Measurements from ENCODE around the gene PKNOX2. TPM values are rescaled to one million over a fixed set of nuclear protein-coding genes. Genes with fewer than 3 reads are reported as not detected.

PKNOX2 gene
- total RNA-seq, 1 experiment from 2014 or later: not detected

DNA sequence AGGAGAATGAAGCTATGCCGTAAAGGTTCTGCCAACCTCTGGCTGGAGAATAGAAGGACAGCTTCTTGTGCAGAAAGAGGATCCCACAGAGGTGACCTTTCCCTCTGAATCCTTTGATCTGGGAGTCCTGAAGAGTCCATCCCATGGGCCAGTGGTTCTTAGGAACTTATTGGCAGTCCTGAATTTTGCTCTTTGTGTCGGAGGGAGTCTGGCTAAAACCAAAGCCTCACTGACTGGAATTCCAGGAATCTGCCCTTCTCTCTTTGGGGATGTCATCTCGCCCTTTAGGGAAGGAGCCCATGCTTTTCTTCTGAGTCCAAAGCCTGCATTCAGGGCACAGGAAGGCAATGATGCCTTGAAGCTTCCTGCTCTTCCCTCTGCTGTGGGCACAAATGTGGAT is 45.5 kb downstream of the PKNOX2 start:
- CTCF ChIA-PET: interaction anchor here (1.0 kb wide), 1 partner anchor 119 kb away, joined by 3 read pairs; no protein-coding TSS in a partner anchor
- Mint-ChIP-seq H3K9me3 (ENCODE audit: unreplicated experiment) (no peaks in the 10 kb centered on the region), H3K4me1 (ENCODE audit: low read depth, unreplicated experiment) (no peaks in the 10 kb centered on the region), H3K27ac (ENCODE audit: unreplicated experiment) (no peak overlapping the region), H3K27me3 (ENCODE audit: insufficient read depth, unreplicated experiment) (peaks cover 21% of the 10 kb centered on the region), H3K36me3 (ENCODE audit: insufficient read depth, unreplicated experiment) (no peaks in the 10 kb centered on the region), H3K4me3 (ENCODE audit: unreplicated experiment) (no peak overlapping the region)
- no peaks in the 10 kb centered on the region for H3K36me3 ChIP-seq (ENCODE audit: control insufficient read depth, insufficient read depth, low read length)
- intact Hi-C loops (cut with micrococcal nuclease; ENCODE audit: unreplicated experiment): no loop called here
- no peaks in the 10 kb centered on the region for H3K4me1 ChIP-seq
- no TSS peak for BruUV-seq (replicated peaks)
- no peak overlapping the region for H3K4me3 ChIP-seq (ENCODE audit: low read depth, low read length)
- no peaks in the 10 kb centered on the region for H3K9me3 ChIP-seq
- no peak for DNase-seq
- POLR2A ChIA-PET: no interaction called here
- TF ChIP-seq, protein P1, sequence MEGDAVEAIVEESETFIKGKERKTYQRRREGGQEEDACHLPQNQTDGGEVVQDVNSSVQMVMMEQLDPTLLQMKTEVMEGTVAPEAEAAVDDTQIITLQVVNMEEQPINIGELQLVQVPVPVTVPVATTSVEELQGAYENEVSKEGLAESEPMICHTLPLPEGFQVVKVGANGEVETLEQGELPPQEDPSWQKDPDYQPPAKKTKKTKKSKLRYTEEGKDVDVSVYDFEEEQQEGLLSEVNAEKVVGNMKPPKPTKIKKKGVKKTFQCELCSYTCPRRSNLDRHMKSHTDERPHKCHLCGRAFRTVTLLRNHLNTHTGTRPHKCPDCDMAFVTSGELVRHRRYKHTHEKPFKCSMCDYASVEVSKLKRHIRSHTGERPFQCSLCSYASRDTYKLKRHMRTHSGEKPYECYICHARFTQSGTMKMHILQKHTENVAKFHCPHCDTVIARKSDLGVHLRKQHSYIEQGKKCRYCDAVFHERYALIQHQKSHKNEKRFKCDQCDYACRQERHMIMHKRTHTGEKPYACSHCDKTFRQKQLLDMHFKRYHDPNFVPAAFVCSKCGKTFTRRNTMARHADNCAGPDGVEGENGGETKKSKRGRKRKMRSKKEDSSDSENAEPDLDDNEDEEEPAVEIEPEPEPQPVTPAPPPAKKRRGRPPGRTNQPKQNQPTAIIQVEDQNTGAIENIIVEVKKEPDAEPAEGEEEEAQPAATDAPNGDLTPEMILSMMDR (IDR thresholded peaks at IDR 0.05; ENCODE audit: insufficient read depth in 1 of 2, low read depth in 1 of 2, low read length in 1 of 2, severe bottlenecking in 1 of 2, unreplicated experiment in 1 of 2): no peak
- H3K27me3 ChIP-seq (replicated peaks; ENCODE audit: control insufficient read depth, insufficient read depth, low read length): peaks cover 2% of the 10 kb centered on the region

DNA sequence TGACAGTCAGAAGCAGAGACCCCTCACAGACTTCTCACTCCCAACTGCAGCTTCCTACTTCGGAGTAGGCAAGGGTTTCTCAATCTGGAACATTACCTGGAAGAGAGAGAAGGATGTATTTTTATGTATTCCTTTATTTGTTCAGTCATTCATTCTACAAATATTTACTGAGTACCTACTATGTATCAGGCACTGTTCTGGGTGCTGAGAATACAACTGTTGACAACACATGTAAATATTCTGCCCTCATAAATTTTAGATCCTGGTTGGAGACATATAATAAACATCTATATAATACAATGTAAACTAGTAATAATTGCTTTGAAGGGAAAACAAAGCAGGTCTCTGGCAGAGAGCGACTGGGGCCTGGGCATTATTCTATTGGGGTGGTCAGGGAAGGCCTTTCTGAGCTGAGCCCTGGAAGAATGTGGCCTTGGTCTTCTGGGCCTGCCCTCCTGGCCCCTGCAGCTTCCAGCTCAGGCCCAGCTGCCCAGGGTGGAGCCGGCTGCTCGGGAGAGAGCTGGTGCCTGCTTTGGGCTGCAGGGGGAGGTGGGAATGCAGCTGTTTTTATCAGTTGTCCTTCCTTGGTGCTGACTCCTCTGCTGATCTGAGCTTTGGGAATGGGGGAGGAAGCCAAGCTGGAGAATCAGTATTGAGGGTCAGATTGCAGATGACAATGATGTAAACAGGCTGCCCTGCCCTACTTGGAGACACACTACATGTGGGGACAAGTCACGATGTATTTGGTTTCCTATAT is 46.8 kb downstream of the PKNOX2 start:
- H3K9me3 Mint-ChIP-seq (ENCODE audit: unreplicated experiment): no peaks in the 10 kb centered on the region
- H3K27ac Mint-ChIP-seq (ENCODE audit: unreplicated experiment): no peak overlapping the region
- H3K4me1 Mint-ChIP-seq (ENCODE audit: low read depth, unreplicated experiment): no peaks in the 10 kb centered on the region
- H3K27me3 ChIP-seq (replicated peaks; ENCODE audit: control insufficient read depth, insufficient read depth, low read length): peaks cover 2% of the 10 kb centered on the region
- ChIA-PET POLR2A (no interaction called here), CTCF (interaction anchor here (0.5 to 1.7 kb wide), 3 partner anchors 10 to 205 kb away, joined by 3 to 6 read pairs (median 4); partner anchors contain the start of gene PKNOX2)
- no peak for DNase-seq
- H3K27me3 Mint-ChIP-seq (ENCODE audit: insufficient read depth, unreplicated experiment): peaks cover 12% of the 10 kb centered on the region
- H3K4me3 ChIP-seq (ENCODE audit: low read depth, low read length): no peak overlapping the region
- no peaks in the 10 kb centered on the region for H3K9me3 ChIP-seq
- H3K4me3 Mint-ChIP-seq (ENCODE audit: unreplicated experiment): no peak overlapping the region
- BruUV-seq (replicated peaks): no TSS peak
- H3K4me1 ChIP-seq: no peaks in the 10 kb centered on the region
- TF ChIP-seq, protein P1 (IDR thresholded peaks at IDR 0.05; ENCODE audit: insufficient read depth in 1 of 2, low read depth in 1 of 2, low read length in 1 of 2, severe bottlenecking in 1 of 2, unreplicated experiment in 1 of 2): no peak
- intact Hi-C loops (cut with micrococcal nuclease; ENCODE audit: unreplicated experiment): no loop called here
- no peaks in the 10 kb centered on the region for H3K36me3 ChIP-seq (ENCODE audit: control insufficient read depth, insufficient read depth, low read length)
- H3K36me3 Mint-ChIP-seq (ENCODE audit: insufficient read depth, unreplicated experiment): no peaks in the 10 kb centered on the region

DNA sequence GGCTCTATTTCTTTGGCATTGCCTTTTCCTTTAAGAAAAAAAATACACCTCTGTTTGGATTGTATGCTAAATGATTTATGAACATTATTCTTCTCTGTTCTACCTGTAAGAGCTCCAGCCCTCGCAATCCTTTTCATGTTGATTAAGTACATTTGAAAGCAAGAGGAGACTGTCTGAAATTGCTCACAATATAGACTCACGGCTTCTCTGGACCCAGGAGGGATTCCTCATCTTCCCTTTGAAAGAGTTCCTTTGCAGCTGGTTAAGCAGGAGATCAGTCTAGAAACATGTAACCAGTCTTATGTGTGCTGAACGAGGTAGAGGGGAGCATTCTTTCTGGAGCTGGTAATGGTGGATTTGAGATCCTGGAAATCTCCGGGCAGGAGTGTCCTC is 47.4 kb downstream of the PKNOX2 start:
- no peaks in the 10 kb centered on the region for H3K9me3 Mint-ChIP-seq (ENCODE audit: unreplicated experiment)
- H3K4me1 ChIP-seq: no peaks in the 10 kb centered on the region
- H3K4me1 Mint-ChIP-seq (ENCODE audit: low read depth, unreplicated experiment): no peaks in the 10 kb centered on the region
- H3K36me3 ChIP-seq (ENCODE audit: control insufficient read depth, insufficient read depth, low read length): no peaks in the 10 kb centered on the region
- peaks cover 2% of the 10 kb centered on the region for H3K27me3 ChIP-seq (replicated peaks; ENCODE audit: control insufficient read depth, insufficient read depth, low read length)
- H3K27ac Mint-ChIP-seq (ENCODE audit: unreplicated experiment): no peak overlapping the region
- peaks cover 11% of the 10 kb centered on the region for H3K27me3 Mint-ChIP-seq (ENCODE audit: insufficient read depth, unreplicated experiment)
- TF ChIP-seq, protein P1 (IDR thresholded peaks at IDR 0.05; ENCODE audit: insufficient read depth in 1 of 2, low read depth in 1 of 2, low read length in 1 of 2, severe bottlenecking in 1 of 2, unreplicated experiment in 1 of 2): no peak
- CTCF ChIA-PET: interaction anchor here (0.5 to 1.7 kb wide), 3 partner anchors 11 to 204 kb away, joined by 3 to 6 read pairs (median 4); partner anchors contain the start of gene PKNOX2
- no peak overlapping the region for H3K4me3 ChIP-seq (ENCODE audit: low read depth, low read length)
- no peak overlapping the region for H3K4me3 Mint-ChIP-seq (ENCODE audit: unreplicated experiment)
- no peaks in the 10 kb centered on the region for H3K9me3 ChIP-seq
- DNase-seq: no peak
- no peaks in the 10 kb centered on the region for H3K36me3 Mint-ChIP-seq (ENCODE audit: insufficient read depth, unreplicated experiment)
- POLR2A ChIA-PET: no interaction called here
- no TSS peak for BruUV-seq (replicated peaks)
- intact Hi-C loops (cut with micrococcal nuclease; ENCODE audit: unreplicated experiment): no loop called here

All from Caco-2 (cell line).